Stimulated activated CD4-positive, alpha-beta T cell treated with anti-CD3 and anti-CD28 coated beads, Interleukin-2, amount 100 ng/mL, for 48 hours (primary cell): ENCODE data around the gene AFF1.

Source experiments
- DNase-seq, 2 donors: peaks; one replicate each; pipeline ENCODE4 v3.0.0-alpha.2; 2020

The AFF1 gene

GRCh38 chr4:87042221-87042620 is 107.4 kb downstream of the AFF1 start:
- no peak for DNase-seq

- no peak for DNase-seq
Measured at GRCh38 chr4:87042986-87043820, 108.4 kb downstream of the AFF1 start.

- no peak for DNase-seq
Measured at GRCh38 chr4:87044511-87045233, 109.9 kb downstream of the AFF1 start.

GRCh38 chr4:87045234-87045558 is 110.4 kb downstream of the AFF1 start:
- no peak for DNase-seq

- DNase-seq, result no peak
Measured at GRCh38 chr4:87045659-87046058, 110.8 kb downstream of the AFF1 start.

- no peak for DNase-seq
Measured at GRCh38 chr4:87046121-87046551, 111.3 kb downstream of the AFF1 start.

- DNase-seq, result no peak
Measured at GRCh38 chr4:87047281-87047798, 112.5 kb downstream of the AFF1 start.

- no peak for DNase-seq
Measured at GRCh38 chr4:87049508-87049907, 114.7 kb downstream of the AFF1 start.

GRCh38 chr4:87050596-87050995 is 115.8 kb downstream of the AFF1 start:
- DNase-seq, result no peak

- DNase-seq, result no peak
Measured at GRCh38 chr4:87051121-87051713, 116.4 kb downstream of the AFF1 start.

GRCh38 chr4:87052615-87053014 is 117.8 kb downstream of the AFF1 start:
- no peak for DNase-seq

- no peak for DNase-seq
Measured at GRCh38 chr4:87053176-87053658, 118.4 kb downstream of the AFF1 start.

- DNase-seq, result no peak
Measured at GRCh38 chr4:87053802-87054767, 119.3 kb downstream of the AFF1 start.

GRCh38 chr4:87054900-87055299 is 120.1 kb downstream of the AFF1 start:
- no peak for DNase-seq

GRCh38 chr4:87055311-87055710 is 120.5 kb downstream of the AFF1 start:
- no peak for DNase-seq

GRCh38 chr4:87056881-87057280 is 122.1 kb downstream of the AFF1 start:
- no peak for DNase-seq

- DNase-seq, result no peak
Measured at GRCh38 chr4:87057835-87058355, 123.1 kb downstream of the AFF1 start.

GRCh38 chr4:87058356-87059073 is 123.7 kb downstream of the AFF1 start:
- peak; percentile 30 to 39 for DNase-seq

- no peak for DNase-seq
Measured at GRCh38 chr4:87060957-87061356, 126.1 kb downstream of the AFF1 start.

GRCh38 chr4:87065021-87065420 is 130.2 kb downstream of the AFF1 start:
- DNase-seq, result no peak

GRCh38 chr4:87066403-87067123 is 131.8 kb downstream of the AFF1 start:
- DNase-seq, result no peak
